Osteocyte (in vitro differentiated cells): ENCODE measurements around the gene CLASP1. TPM values are rescaled to one million over a fixed set of nuclear protein-coding genes. Genes with fewer than 3 reads are reported as not detected.

Source experiments
- DNase-seq: peaks from one replicate; pipeline ENCODE4 v3.0.0; 2021; ENCODE audit warnings: mixed read lengths; ENCODE audit not compliant: unreplicated experiment; ENCODE audit errors: extremely low spot score
- H3K27ac Mint-ChIP-seq: one replicate; pipeline ENCODE4 v1.8.0; 2021; ENCODE audit warnings: mild to moderate bottlenecking, mixed read lengths; ENCODE audit not compliant: unreplicated experiment
- H3K27me3 Mint-ChIP-seq: one replicate; pipeline ENCODE4 v1.8.0; 2021; ENCODE audit warnings: mixed read lengths; ENCODE audit not compliant: unreplicated experiment
- H3K36me3 Mint-ChIP-seq: one replicate; pipeline ENCODE4 v1.8.0; 2021; ENCODE audit warnings: mixed read lengths; ENCODE audit not compliant: unreplicated experiment
- H3K4me1 Mint-ChIP-seq: one replicate; pipeline ENCODE4 v1.8.0; 2021; ENCODE audit warnings: mixed read lengths; ENCODE audit not compliant: unreplicated experiment
- H3K4me3 Mint-ChIP-seq: one replicate; pipeline ENCODE4 v1.8.0; 2021; ENCODE audit warnings: mild to moderate bottlenecking, moderate library complexity, mixed read lengths; ENCODE audit not compliant: unreplicated experiment
- H3K9me3 Mint-ChIP-seq: one replicate; pipeline ENCODE4 v1.8.0; 2021; ENCODE audit warnings: mixed read lengths; ENCODE audit not compliant: unreplicated experiment
- CTCF ChIP-seq: fragments of 200-600 bp; sonication (generic); IDR thresholded peaks from 2 replicates; pipeline ENCODE4 v1.5.0; 2021; ENCODE audit warnings: antibody characterized with exemption, mild to moderate bottlenecking, moderate library complexity
- long read RNA-seq: library from polyadenylated mRNA; unstranded; transcript quantifications from one replicate; pipeline ENCODE4 v2.0.0, GENCODE V29; 2021
- total RNA-seq: library from RNA; stranded (reverse); gene quantifications from 2 replicates; pipeline ENCODE4 v1.2.1, GENCODE V29; 2021

CLASP1 gene
- total RNA-seq, result 59.9 and 62.4 TPM in 2 replicates
- long read RNA-seq, partial matches to known transcripts, result 14 of 28 reads
- long read RNA-seq, other reads (novel, unspliced or antisense), result 14 of 28 reads

- Mint-ChIP-seq H3K4me1 (peaks cover 35% of the 10 kb centered on the region), H3K27me3 (no peaks in the 10 kb centered on the region), H3K4me3 (peak within 1 kb of the TSS; percentile 97), H3K9me3 (no peaks in the 10 kb centered on the region), H3K27ac (peak within 1 kb of the TSS; percentile 100), H3K36me3 (no peaks in the 10 kb centered on the region)
- DNase-seq, result peak; percentile 98
- no peak for TF ChIP-seq CTCF
Observed at GRCh38 chr2:121649149-121649595, at the start of gene CLASP1. Gene CLASP1 (minus strand): TSS chr2:121649462. CDS start chr2:121605895, 43,567 bp downstream.

DNA sequence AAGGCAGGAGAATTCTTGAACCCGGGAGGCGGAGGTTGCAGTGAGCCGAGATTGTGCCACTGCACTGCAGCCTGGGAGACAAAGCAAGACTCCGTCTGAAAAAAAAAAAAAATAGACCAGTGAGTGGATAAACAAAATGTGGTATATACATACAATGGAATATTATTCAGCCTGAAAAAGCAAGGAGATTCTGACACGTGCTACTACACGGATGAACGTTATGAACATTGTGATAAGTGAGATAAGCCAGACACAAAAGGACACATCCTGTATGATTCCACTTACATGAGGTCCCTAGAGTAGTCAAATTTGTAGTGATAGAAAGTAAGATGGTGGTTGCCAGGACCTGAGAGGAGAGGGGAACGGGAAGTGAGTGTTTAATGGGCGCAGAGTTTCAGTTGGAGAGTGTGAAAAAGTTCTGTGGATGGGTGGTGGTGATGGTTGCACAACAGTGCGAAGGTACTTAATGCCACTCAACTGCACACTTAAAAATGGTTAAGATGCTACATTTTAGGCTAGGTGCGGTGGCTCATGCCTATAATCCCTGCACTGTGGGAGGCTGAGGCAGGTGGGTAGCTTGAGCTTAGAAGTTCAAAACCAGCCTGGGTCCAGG is 49.2 kb upstream of the CLASP1 start:
- Mint-ChIP-seq H3K27me3 (no peaks in the 10 kb centered on the region), H3K27ac (no peak overlapping the region), H3K4me1 (peaks cover 14% of the 10 kb centered on the region), H3K4me3 (no peak overlapping the region), H3K9me3 (no peaks in the 10 kb centered on the region), H3K36me3 (no peaks in the 10 kb centered on the region)
- TF ChIP-seq CTCF, result no peak
- DNase-seq, result no peak

GRCh38 chr2:121697108-121697631 is 47.9 kb upstream of the CLASP1 start:
- peaks cover 14% of the 10 kb centered on the region for H3K4me1 Mint-ChIP-seq
- no peaks in the 10 kb centered on the region for H3K9me3 Mint-ChIP-seq
- H3K27me3 Mint-ChIP-seq, result no peaks in the 10 kb centered on the region
- DNase-seq, result no peak
- no peak for TF ChIP-seq CTCF
- H3K36me3 Mint-ChIP-seq, result no peaks in the 10 kb centered on the region
- no peak overlapping the region for H3K4me3 Mint-ChIP-seq
- no peak overlapping the region for H3K27ac Mint-ChIP-seq

- Mint-ChIP-seq H3K27ac (no peak overlapping the region), H3K36me3 (no peaks in the 10 kb centered on the region), H3K4me1 (peaks cover 14% of the 10 kb centered on the region), H3K4me3 (no peak overlapping the region), H3K27me3 (no peaks in the 10 kb centered on the region), H3K9me3 (no peaks in the 10 kb centered on the region)
- peak; percentile 32 for DNase-seq
- no peak for TF ChIP-seq CTCF
Observed at GRCh38 chr2:121696410-121696930, 47.2 kb upstream of the CLASP1 start.

DNA sequence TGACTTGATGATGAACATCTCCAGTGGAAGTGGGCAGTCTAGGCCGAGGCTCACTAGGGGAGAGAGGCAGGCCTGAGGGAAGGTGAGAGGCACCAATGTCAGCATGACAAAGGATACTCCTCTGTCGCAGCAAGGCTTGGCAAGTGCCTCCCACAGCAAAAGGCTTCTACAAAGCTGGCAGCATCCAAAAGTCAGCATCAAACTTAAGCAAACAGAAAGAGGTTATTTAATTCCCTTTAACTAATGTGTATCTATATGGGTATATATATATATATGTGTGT is 45.8 kb upstream of the CLASP1 start:
- no peak overlapping the region for H3K4me3 Mint-ChIP-seq
- no peak for DNase-seq
- TF ChIP-seq CTCF, result no peak
- H3K4me1 Mint-ChIP-seq, result peaks cover 14% of the 10 kb centered on the region
- H3K27ac Mint-ChIP-seq, result no peak overlapping the region
- no peaks in the 10 kb centered on the region for H3K27me3 Mint-ChIP-seq
- no peaks in the 10 kb centered on the region for H3K9me3 Mint-ChIP-seq
- H3K36me3 Mint-ChIP-seq, result no peaks in the 10 kb centered on the region
